Lower lobe of right lung (tissue), 2 donors: ENCODE results near the gene TRAF3IP3. TPM values are rescaled to one million over a fixed set of nuclear protein-coding genes. Genes with fewer than 3 reads are reported as not detected.
A peak's percentile ranks its signal among the peaks of the same experiment; 100 is the strongest.

ENCODE experiments used
- ATAC-seq, 2 donors: fragments of 200-7000 bp; cut with Tn5 transposase; one replicate each; pipeline ENCODE4 v1.9.1; 2020 to 2022; ENCODE audit warnings: mild to moderate bottlenecking in 2 of 2, moderate library complexity in 2 of 2
- DNase-seq: peaks from one replicate; pipeline ENCODE4 v3.0.0-alpha.2; 2020
- H3K27ac ChIP-seq: fragments of 200-600 bp; one replicate; pipeline ENCODE4 v1.8.0; 2022
- H3K27me3 ChIP-seq: fragments of 200-600 bp; one replicate; pipeline ENCODE4 v1.8.0; 2022; ENCODE audit warnings: low read depth
- H3K36me3 ChIP-seq: fragments of 200-600 bp; one replicate; pipeline ENCODE4 v1.8.0; 2022; ENCODE audit warnings: mild to moderate bottlenecking
- H3K4me1 ChIP-seq: fragments of 200-600 bp; one replicate; pipeline ENCODE4 v1.8.0; 2022
- H3K4me3 ChIP-seq: fragments of 200-600 bp; one replicate; pipeline ENCODE4 v1.8.0; 2022; ENCODE audit warnings: mild to moderate bottlenecking
- H3K9me3 ChIP-seq: fragments of 200-600 bp; one replicate; pipeline ENCODE4 v1.8.0; 2022
- CTCF ChIP-seq: fragments of 200-600 bp; IDR thresholded peaks from one replicate; pipeline ENCODE4 v1.8.0; 2022; ENCODE audit warnings: antibody characterized with exemption, mild to moderate bottlenecking
- intact Hi-C: fragments of 100-400 bp; cut with DNase I; formaldehyde crosslinking; loops from one replicate; pipeline ENCODE4 v1.11.0; 2022
- long read RNA-seq: library from polyadenylated mRNA; unstranded; transcript quantifications from one replicate; pipeline ENCODE4 v2.0.0, GENCODE V29; 2021
- total RNA-seq: library from RNA; stranded (reverse); fragmentation: NEBNext Ultra II Directional; extraction: Animal tissue kit (Norgen Biotek cat#: 25700); gene quantifications from one replicate; pipeline ENCODE4 v1.2.1, GENCODE V29; 2021
- donor health status: DM: no; HTN: yes; CAD: no; lungs with severe emphysema.

The TRAF3IP3 gene
- total RNA-seq, result 12.4 TPM
- long read RNA-seq, partial matches to known transcripts, result 7 of 16 reads
- long read RNA-seq, other reads (novel, unspliced or antisense), result 6 of 16 reads

- Histone ChIP-seq H3K27ac (peak within 1 kb of the TSS; percentile 69), H3K4me3 (peak within 1 kb of the TSS; percentile 46), H3K4me1 (no peaks in the 10 kb centered on the region), H3K9me3 (no peaks in the 10 kb centered on the region), H3K27me3 (no peaks in the 10 kb centered on the region), H3K36me3 (no peaks in the 10 kb centered on the region)
- ATAC-seq, result peak; percentile 80 to 88
- no peak for TF ChIP-seq CTCF
- intact Hi-C loops, result no loop called here
- DNase-seq, result peak; percentile 61
Measured at GRCh38 chr1:209755926-209756614, at the start of gene TRAF3IP3. Gene TRAF3IP3 (plus strand): TSS chr1:209756053. CDS start chr1:209760040, 3,987 bp downstream.

- H3K36me3 ChIP-seq, result no peaks in the 10 kb centered on the region
- H3K27ac ChIP-seq, result no peak overlapping the region
- H3K9me3 ChIP-seq, result no peaks in the 10 kb centered on the region
- TF ChIP-seq CTCF, result no peak
- intact Hi-C loops, result no loop called here
- peaks cover 3% of the 10 kb centered on the region for H3K27me3 ChIP-seq
- DNase-seq (no peak), ATAC-seq (no peak)
- H3K4me3 ChIP-seq, result no peak overlapping the region
- no peaks in the 10 kb centered on the region for H3K4me1 ChIP-seq
Measured at GRCh38 chr1:209706622-209707021, 49.2 kb upstream of the TRAF3IP3 start.

- ATAC-seq, result no peak
- intact Hi-C loops, result no loop called here
- no peak for TF ChIP-seq CTCF
- H3K27ac ChIP-seq, result no peak overlapping the region
- H3K36me3 ChIP-seq, result no peaks in the 10 kb centered on the region
- peaks cover 3% of the 10 kb centered on the region for H3K27me3 ChIP-seq
- no peak for DNase-seq
- no peaks in the 10 kb centered on the region for H3K4me1 ChIP-seq
- no peaks in the 10 kb centered on the region for H3K9me3 ChIP-seq
- H3K4me3 ChIP-seq, result no peak overlapping the region
Measured at GRCh38 chr1:209707308-209707707, 48.5 kb upstream of the TRAF3IP3 start.

- Histone ChIP-seq H3K27me3 (peaks cover 3% of the 10 kb centered on the region), H3K27ac (no peak overlapping the region), H3K4me1 (no peaks in the 10 kb centered on the region), H3K36me3 (no peaks in the 10 kb centered on the region), H3K4me3 (no peak overlapping the region), H3K9me3 (no peaks in the 10 kb centered on the region)
- TF ChIP-seq CTCF, result no peak
- intact Hi-C loops, result no loop called here
- no peak for DNase-seq
- ATAC-seq, result no peak
Measured at GRCh38 chr1:209708297-209708696, 47.6 kb upstream of the TRAF3IP3 start.

GRCh38 chr1:209710093-209710492 lies 45.8 kb upstream of the TRAF3IP3 start:
- Histone ChIP-seq H3K27ac (no peak overlapping the region), H3K36me3 (no peaks in the 10 kb centered on the region), H3K4me1 (no peaks in the 10 kb centered on the region), H3K27me3 (no peaks in the 10 kb centered on the region), H3K4me3 (no peak overlapping the region), H3K9me3 (no peaks in the 10 kb centered on the region)
- ATAC-seq (no peak), DNase-seq (no peak)
- intact Hi-C loops, result no loop called here
- no peak for TF ChIP-seq CTCF
